ENCODE measurements around the gene CDC123. TPM values are rescaled to one million over a fixed set of nuclear protein-coding genes. Genes with fewer than 3 reads are reported as not detected.
A peak's percentile ranks its signal among the peaks of the same experiment; 100 is the strongest.

Gene CDC123
- total RNA-seq, 1 donor from 2014 or later: 48.6 TPM

DNA sequence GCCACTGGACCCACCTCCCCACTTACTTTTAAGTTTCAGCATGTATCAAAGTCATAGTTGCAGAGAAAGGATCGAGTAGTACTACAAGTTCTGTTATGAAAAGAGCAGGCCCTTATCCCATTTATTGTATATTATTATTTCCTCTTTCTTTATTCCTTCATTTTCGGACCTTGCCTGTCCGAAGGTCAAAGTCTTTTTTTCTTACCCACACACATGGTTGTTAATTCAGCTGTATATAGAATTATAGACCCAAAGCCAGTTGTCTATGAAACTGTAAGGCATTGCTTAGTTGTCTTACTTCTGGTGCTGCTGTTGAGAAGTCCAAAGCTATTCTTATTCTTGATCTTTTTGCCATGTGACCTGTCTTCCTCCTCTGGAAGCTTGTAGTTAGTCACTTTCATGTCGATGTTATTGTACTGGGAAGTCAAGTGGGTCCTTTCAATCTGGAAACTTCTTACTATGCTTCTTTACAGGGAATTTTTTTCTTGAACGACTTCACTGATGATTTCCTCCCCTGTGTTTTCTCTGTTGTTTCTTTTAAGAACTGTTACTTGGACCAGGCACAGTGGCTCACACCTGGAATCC, 8.6 kb upstream of the CDC123 start:
- intact Hi-C loops (cut with DNase I): no loop called here
- DNase-seq (ENCODE audit: missing footprints) (no peak), ATAC-seq (no peak)

DNA sequence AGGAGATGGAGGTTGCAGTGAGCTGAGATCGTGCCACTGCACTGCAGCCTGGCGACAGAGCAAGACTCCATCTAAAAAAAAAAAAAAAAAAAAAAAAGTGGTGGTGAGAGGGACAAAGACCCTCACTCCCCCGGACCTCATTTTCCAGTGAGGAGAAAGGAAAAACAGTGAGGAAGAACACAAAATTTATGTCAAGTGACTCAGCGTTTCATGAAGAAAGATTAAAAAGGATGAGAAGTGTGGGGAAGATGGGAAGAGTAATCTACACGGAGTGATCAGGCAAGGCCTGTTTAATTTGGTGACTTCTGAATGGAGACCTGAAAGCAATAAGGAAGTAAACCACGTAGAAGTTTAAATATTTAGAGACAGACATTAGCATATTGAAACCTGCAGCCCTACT, 7.3 kb upstream of the CDC123 start:
- intact Hi-C loops (cut with DNase I): no loop called here
- ATAC-seq: no peak
- no peak for DNase-seq (ENCODE audit: missing footprints)

DNA sequence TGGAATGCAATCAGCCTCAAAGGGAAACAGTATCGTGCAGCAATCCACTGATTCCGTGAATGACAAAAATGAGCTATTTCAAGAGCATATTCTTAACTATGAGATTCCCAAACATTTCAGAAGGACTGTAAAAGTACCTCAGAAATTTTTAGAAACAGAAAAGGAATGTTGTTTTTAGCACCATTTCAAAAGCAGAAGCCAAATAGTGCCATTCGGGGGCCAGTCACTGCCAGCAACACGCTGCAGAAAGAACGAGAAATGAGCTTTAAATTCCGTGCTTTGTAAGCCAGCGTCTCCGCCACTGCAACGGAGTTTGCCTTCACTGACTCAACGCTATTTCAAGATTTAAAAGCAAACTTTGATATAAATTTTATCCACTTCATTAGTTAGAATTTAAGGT, 6.6 kb upstream of the CDC123 start:
- intact Hi-C loops (cut with DNase I): no loop called here
- DNase-seq (ENCODE audit: missing footprints) (no peak), ATAC-seq (no peak)

DNA sequence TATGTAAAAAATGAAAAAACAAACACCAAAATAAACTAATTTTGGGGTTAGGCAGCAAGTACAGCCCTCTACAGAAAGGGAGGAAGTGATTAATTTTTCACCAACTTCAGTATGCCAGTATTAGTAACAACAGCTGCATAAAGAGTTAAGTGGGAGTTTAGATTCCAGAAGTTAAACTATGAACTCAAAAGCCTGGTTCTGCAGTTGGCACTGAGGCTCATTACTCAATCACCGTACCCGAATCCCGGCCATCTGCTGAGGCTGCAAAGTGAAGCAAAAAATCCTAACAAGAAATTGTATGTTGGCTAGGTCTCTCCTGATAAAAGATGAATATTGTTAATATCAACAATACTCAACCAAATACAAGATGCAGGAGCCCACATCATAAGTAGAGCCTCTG, 4.3 kb upstream of the CDC123 start:
- ATAC-seq (no peak), DNase-seq (ENCODE audit: missing footprints) (no peak)
- intact Hi-C loops (cut with DNase I): no loop called here

DNA sequence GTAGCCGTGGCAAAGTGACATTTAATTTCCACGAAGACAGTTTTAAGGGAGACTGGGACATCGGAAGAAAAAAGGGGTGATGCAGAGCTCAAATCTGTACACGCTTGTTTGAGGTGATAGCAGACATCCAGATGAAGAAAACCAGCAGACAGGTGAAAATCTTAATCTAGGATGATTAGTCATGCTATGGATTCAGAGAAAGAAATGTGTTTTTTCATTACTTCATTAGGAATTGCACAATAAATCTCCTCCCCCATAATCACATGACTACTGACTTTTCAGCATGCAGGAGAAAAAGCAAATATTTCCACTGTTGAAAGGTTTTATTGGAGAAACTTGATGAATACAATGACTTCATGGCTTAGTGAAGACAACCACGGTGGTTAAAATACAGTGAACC, 2.8 kb upstream of the CDC123 start:
- ATAC-seq (no peak), DNase-seq (ENCODE audit: missing footprints) (no peak)

DNA sequence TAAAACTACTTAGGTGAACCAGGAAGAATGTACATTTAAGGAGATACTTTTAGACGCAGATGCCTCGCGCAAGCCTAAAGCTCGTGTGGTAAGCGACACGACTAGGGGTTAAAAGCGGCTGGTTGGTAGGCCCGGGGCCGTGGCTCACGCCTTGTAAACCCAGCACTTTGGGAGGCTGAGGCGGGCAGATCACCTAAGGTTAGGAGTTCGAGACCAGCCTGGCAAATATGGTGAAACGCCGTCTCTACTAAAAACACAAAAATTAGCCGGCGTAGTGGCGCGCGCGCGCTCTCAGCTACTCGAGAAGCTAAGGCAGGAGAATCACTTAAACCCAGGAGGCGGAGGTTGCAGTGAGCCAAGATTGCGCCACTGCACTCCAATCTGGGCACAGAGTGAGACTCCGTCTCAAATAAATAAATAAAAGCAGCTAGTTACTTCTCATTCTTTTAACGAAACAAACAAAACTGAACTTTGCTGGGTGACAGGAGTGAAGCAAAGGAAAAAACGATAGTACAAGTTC, 1.2 kb upstream of the CDC123 start:
- peak; percentile 47 for ATAC-seq
- intact Hi-C loops (cut with DNase I): no loop called here
- no peak for DNase-seq (ENCODE audit: missing footprints)

More for the DNA sequence above, 2.8 kb upstream of the CDC123 start:
- intact Hi-C loops (cut with DNase I): no loop called here

DNA sequence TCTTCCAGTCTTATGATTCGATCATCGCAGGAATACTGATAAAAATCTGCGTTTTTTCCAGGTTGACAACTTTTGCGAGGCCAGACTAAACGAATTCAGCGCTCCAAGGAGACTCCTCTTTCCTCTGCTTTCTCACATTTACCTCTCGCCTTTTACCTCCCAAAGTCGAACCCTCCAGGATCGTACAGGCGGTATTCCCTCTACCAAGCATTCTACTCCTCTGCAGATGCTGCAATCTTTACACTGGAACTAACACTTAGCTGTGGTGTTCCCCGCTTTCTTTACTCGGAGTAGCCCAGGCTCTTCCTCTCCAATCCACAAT, 746 bp upstream of the CDC123 start:
- intact Hi-C loops (cut with DNase I): no loop called here

DNA sequence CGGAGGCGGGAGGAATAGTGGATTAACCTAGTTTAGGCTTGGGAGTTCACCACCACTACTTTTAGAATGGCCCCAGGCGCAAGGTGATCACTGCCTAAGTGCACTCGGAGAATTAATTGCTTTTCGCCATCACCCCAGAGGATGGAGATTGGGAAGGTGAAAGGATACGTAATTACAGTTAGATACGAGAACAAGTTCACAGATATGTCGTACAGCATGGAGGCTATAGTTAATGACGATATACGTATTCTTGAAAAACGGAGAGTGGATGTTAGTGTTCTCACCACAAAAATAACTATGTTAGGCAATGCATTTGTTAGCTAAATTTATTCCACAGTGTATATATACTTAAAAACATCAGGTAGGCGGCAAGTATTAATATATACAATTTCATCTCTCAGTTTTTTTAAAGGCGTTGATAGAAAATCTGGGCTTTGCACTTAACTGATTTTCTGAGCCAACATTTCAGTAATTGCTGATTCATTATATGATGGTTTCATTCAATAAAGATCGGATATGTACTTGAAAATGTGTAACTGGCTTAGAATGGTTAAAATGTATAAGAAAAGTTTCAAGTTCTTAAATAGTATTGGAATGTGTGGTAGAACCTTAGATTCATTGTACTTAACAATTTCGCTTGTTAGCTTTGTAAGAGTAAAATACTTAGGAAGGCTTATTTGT, 683 bp downstream of the CDC123 start:
- ATAC-seq (no peak), DNase-seq (ENCODE audit: missing footprints) (no peak)
- intact Hi-C loops (cut with DNase I): no loop called here

More for the DNA sequence above, 746 bp upstream of the CDC123 start:
- DNase-seq (ENCODE audit: missing footprints) (no peak), ATAC-seq (no peak)

DNA sequence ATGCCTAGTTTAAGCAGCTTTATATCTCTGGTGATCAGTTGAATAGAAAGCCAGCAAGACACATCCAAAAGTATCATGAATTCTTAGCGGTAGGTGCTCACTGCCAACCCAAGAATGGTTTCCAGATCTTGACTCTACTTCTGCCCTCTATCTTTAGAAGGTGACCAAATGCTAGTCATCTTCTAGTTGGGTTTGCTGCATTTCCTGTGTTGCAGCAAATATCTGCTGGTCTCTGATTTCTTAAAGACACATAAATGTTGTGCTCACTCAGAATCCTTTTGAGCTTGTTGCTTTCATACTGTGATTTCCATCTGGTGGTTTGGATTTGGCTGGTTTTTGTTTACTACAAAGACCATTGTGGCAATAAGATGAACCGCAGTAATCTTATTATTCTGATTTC, 2.2 kb downstream of the CDC123 start:
- intact Hi-C loops (cut with DNase I): no loop called here

DNA sequence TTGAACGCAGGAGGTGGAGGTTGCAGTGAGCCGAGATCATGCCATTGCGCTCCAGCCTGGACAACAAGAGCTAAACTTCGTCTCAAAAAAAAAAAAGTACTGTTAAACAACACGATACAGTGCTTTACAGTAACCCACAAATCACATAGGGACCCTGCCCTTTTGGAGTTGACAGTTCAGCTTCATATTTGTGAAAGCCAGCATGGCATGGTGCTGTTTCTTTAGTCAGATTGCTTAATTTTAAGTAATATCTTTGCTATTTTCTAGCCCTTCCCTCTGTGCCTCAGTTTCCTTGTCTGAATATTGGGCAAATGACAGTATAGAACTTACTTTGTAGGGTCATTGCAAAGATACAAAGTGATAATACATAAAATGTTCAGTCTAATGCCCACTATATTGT, 4.9 kb downstream of the CDC123 start:
- no peak for ATAC-seq
- DNase-seq (ENCODE audit: missing footprints): no peak
- intact Hi-C loops (cut with DNase I): no loop called here

More for the DNA sequence above, 2.2 kb downstream of the CDC123 start:
- ATAC-seq: no peak
- no peak for DNase-seq (ENCODE audit: missing footprints)

DNA sequence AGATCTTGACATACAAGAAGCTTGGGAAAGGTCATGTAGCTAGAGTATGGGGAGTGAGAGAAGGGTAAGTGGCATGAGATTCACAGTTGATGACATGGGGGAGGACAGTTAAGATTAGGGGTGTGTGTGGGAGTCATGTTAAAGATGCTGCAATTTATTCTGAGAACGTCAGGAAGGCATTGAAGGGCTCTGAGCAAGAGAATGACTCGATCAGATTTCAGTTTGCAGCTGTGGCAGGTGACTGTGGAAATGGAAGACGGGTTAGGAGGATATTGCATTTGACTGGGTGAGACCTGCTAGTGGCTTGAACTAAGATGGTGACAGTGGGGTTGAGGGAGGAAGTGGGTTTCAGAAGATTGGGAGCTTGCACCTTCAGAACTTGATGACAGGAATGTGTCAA, 5.6 kb downstream of the CDC123 start:
- DNase-seq (ENCODE audit: missing footprints): no peak
- no peak for ATAC-seq
- intact Hi-C loops (cut with DNase I): no loop called here

DNA sequence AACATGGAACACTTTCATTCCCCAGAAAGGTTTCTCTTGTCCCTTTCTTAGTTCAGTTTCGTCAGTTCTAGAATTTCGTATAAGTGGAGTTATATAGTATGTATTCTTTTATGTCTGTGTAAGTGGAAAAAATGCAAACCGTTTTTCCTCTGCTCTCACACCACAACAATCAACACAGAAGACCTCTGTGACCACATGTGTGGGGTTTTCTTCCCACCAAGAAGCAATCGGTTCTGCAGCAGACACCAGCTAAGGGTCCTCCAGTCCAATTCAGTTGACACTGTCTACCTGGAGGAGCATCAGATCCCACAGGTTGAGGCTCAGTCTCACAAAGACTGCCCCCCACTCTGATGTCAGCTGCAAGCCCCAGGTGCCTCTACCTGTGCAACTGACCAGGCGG, 6.2 kb downstream of the CDC123 start:
- ATAC-seq: no peak
- intact Hi-C loops (cut with DNase I): no loop called here
- DNase-seq (ENCODE audit: missing footprints): no peak

DNA sequence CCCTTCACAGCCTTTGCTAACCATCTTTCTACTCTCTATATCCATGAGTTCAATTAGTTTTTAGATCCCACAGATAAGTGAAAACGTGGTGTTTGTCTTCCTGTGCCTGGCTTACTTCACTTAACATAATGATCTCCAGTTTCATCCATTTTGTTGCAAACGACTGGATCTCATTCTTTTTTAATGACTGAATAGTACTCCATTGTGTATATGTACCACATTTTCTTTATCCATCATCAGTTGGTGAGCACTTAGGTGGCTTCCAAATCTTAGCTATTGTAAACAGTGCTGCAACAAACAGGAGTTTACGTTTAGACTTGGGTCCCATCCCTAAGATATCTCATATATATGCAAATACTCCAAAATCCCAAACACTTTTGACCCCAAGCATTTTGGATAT, 9.1 kb downstream of the CDC123 start:
- ATAC-seq (no peak), DNase-seq (ENCODE audit: missing footprints) (no peak)
- intact Hi-C loops (cut with DNase I): no loop called here

DNA sequence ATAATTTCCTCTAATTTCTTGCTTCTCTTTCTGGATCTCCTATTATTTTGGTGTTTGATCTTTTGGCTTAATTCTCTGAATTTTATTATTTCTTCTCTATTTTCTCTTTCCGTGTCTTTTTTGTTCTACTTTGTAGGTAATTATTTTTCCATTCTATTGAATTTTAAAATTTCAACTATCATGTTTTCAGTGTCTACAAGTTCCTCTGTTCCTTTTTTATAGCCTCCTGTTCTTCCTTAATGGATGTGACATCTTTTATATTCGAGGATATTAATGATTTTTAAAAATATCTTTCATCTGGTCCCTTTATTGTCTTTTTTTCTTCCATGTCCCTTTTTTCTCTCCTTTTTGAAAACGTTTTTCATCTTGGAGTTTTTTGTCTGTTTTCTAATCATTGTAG, 11.1 kb downstream of the CDC123 start:
- intact Hi-C loops (cut with DNase I): no loop called here

DNA sequence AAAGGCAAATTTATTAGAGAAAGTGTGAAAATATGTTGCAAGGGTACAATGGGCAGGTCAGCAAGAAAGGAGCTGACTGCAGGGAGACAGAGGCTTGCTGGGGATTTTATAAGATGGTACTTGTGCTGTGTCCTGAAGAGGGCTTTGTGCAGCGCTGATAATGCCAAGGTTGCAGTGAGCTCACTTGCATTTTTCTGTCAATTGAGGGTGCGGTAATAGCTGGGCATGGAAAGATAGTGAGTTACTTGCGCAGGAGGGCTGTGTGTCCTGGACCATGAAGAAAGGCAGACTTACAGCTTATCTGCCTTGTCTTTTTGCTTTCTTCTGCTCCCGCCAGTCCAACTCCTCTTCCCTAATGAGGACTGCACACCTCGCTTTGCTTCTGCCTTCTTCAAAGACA, 12.5 kb downstream of the CDC123 start:
- ATAC-seq (no peak), DNase-seq (ENCODE audit: missing footprints) (no peak)
- intact Hi-C loops (cut with DNase I): no loop called here

More for the DNA sequence above, 11.1 kb downstream of the CDC123 start:
- ATAC-seq (no peak), DNase-seq (ENCODE audit: missing footprints) (no peak)

DNA sequence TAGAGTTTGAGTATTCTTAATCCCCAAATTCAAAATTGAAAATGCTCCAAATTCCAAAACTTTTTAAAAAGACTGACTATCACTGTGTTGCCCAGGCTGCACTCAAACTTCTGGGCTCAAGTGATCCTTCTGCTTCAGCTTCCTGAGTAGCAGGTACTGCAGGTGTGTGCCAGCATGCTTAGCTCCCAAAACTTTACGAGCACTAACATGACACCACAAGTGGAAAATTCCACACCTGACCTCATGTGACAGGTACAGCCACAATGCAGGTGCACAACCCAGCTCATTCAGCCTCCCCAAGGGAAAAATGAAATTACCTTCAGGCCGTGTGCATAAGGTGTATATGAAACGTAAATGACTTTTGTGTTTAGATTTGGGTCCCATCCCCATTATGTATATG, 16.5 kb downstream of the CDC123 start:
- ATAC-seq: no peak
- no peak for DNase-seq (ENCODE audit: missing footprints)
- intact Hi-C loops (cut with DNase I): loop anchor here (5.0 kb wide), 1 partner anchor 495 kb away; no protein-coding TSS in a partner anchor

DNA sequence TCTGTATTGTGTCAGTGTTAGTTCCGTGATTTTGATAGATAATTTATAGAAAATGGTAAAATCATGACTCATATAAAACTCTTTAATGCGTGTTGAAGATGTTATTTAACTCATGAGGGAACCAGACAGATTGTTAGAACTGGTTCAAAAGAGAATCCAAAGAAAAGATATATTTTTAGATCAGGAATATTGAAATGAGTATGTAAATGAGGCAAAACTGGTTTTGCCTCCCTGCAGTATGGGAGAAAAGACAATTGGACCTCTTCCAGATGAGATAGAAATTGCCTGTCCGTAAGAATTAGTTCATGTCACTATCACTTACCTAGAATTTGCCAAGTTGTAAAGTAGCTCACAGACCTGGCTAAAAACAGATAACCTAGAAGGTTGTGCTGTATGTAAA, 17.6 kb downstream of the CDC123 start:
- no peak for DNase-seq (ENCODE audit: missing footprints)
- no peak for ATAC-seq
- intact Hi-C loops (cut with DNase I): loop anchor here (5.0 kb wide), 1 partner anchor 494 kb away; no protein-coding TSS in a partner anchor

DNA sequence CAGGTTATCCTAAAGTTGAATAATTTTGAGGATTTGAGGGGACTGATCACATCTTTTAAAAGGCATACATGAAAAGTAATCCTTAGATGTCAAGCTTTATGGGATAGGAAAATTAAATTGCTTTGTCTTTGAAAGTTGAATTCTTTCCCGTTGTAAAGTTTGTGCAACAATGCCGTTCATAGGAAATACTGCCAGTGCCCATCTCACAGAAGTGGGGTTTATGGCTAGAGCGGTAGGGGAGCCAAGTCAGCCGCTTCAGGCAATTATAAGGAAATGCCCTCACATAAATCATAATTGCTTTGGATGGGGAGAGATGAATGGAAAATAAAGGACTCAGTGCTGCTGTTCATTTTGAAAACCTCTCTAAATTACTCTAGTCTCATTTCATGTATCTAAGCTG, 18.1 kb downstream of the CDC123 start:
- intact Hi-C loops (cut with DNase I): loop anchor here (5.0 kb wide), 1 partner anchor 493 kb away; no protein-coding TSS in a partner anchor
- ATAC-seq: no peak
- no peak for DNase-seq (ENCODE audit: missing footprints)

DNA sequence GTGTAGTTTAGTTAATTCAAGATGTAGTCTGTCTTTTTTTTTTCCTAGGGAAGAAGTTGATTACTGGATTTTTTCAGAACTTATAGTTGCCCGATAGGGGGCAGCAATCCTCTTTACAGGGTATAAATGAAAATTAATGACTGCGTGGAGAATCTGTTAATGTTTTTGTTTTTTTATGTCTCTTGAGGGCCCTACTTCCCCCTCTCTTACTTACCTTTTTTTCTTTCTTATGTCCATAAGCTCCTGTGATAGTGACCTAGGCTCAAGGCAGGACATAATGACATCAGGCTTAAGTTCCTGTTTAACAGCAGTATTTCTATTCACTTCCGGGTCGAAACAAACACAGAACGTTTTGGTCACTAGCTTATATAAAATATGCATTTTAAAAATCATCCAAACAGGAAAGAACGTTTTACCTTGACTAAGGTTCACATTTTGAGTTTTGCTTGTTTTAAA, 18.8 kb downstream of the CDC123 start:
- ATAC-seq (no peak), DNase-seq (ENCODE audit: missing footprints) (no peak)
- intact Hi-C loops (cut with DNase I): loop anchor here (5.0 kb wide), 1 partner anchor 493 kb away; no protein-coding TSS in a partner anchor

DNA sequence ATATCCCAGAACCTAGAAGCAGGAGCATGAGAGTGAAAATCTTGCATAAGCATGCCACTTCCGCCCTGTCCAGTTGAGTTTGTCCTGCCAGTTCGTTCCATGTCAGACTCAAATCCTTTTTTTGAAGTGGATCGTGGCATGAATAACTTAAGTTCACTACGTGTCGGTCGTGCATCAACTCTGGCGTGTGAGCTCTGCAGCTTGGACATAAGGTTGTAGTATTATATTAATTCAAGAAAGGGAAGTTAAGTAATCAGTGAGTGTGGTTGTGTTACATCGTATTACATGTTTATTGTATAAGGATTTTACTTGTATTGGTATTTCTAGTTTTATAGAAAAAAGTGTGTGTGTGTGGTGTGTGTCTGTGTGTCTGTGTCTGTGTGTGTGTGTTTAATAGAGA, 23.0 kb downstream of the CDC123 start:
- ATAC-seq (peak; percentile 8), DNase-seq (ENCODE audit: missing footprints) (no peak)
- intact Hi-C loops (cut with DNase I): no loop called here
